ENCODE measurements around the gene ELOVL2.

ELOVL2 gene

DNA sequence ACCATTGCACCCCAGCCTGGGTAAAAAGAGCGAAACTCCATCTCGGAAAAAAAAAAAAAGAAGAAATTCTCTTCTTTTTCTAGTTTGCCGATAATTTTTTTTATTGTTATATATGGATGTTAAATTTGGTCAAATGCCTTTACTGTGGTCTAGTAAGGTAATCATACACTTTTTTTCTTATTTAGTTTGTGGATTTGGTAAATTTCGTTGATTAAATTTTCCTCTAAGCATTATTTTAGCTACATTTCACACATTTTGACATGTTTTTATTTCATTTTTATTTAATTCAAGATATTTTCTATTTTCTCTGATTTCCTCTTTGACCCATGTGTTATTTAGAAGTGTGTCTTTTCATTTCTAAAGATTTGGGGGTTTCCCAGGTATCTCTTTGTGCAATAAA lies 18.0 kb upstream of the ELOVL2 start:
- in situ Hi-C loops (cut with MboI; ENCODE audit: low sequenced_read_pairs): no loop called here

DNA sequence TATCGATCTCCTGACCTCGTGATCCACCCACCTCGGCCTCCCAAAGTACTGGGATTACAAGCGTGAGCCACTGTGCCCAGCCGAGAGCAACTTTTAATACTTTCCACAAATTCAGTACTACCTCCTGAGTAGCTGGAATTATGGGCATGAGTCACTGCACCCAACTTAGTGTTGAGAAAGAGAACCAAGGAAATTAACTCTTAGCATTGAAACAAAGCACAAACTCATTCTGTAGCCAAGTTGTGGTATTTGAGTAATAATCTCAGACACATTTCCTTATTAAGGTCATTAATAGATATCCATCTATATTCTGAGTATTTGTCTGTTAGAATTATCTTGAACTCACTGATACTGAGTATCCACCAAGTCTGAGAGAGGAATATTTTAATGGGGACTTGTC lies 14.3 kb upstream of the ELOVL2 start:
- in situ Hi-C loops (cut with MboI; ENCODE audit: low sequenced_read_pairs): no loop called here

DNA sequence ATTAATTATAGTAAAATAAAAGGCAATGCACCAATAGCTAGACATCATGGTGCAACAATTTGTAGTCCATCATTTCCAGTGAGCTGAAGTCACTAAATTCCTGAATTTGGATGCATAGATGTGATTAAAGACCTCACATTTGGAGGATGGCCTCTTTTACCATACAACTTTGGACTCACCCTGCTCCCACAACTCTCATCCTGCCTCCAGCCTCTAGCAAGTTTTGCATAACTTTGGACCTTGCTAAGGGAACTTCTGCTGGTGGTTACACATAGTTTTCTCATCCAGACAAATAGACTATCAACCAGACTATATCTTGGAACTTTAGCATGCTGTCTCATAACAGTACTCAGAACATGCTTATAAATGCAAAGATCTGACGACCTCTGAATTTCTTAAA lies 12.8 kb upstream of the ELOVL2 start:
- in situ Hi-C loops (cut with MboI; ENCODE audit: low sequenced_read_pairs): no loop called here

DNA sequence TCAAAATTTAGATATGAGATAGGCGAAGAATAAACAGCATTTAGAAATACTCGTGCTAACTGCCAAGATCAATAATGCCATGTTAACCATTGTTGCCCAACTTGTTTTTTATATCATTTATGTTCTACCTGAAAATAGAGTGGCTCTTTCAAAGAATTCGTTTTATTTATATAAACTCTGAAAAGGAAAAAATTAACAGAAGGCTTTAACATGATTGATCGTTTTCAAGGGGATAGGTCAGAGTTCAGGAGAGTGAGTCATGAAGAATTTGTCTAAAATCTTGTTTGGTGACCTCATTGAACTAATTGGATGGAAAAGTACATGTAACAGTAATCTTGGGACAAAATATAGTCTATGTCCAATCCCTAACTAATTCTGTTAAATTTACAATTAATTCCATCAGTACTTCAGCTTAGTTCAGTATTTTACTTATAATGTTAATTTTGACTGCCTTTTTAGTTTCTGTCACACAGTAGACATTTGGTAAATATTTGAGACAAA lies 11.1 kb upstream of the ELOVL2 start:
- in situ Hi-C loops (cut with MboI; ENCODE audit: low sequenced_read_pairs): no loop called here

DNA sequence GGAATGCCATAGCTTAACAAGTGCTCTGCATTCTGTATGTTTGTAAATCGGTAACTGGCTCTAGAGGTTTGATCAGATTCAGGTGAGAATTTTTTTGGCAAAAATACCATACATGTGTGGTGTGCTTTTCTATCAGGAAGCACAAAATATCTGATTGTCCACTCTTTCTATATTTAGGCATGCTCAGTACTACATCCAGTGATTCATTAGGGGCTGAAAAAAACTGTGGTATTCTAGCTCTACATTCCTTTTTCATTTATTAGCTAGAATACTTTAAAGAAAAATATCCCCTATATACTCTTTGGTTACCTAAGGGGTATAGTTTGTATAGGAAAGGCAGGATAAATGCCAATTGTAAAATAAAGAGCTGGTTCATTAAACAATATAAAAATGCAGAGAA lies 10.6 kb upstream of the ELOVL2 start:
- in situ Hi-C loops (cut with MboI; ENCODE audit: low sequenced_read_pairs): no loop called here

DNA sequence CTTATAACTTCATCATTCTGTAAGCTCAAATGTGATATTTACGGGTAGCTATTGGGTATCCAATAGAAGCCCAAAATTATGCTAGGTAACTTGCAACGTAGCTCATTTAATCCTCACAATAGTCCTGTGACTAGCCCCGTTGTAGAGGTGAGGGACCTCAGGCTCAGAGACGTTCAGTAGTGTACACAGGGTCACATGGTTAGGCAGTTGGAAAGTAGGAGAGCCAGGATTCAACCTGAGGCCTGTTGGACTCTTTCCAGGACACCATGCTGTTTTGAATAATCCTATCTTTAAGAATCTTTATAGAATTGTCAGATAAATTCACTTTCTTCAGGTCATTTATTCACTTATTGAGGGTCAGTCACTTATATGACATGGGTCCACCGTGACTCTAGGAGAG lies 9.2 kb upstream of the ELOVL2 start:
- in situ Hi-C loops (cut with MboI; ENCODE audit: low sequenced_read_pairs): no loop called here

DNA sequence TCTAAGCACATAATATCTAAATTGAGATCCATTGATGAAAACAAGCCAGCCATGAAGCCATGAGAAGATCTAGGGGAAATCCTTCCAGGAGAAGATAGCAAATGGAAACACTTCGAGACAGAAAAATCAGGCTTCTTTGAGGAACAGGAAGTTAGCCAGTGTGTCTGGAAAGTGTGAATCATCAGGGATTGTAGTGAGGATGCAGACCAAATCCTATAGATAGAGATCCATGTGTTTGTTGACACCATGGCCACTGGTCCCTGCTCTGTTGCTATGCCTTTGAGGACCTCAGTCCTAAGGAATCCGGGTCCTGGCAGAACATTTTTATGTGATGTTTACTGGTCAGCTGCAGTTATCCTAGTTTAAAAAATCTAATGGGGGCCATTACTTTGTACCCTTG lies 6.6 kb upstream of the ELOVL2 start:
- in situ Hi-C loops (cut with MboI; ENCODE audit: low sequenced_read_pairs): no loop called here

DNA sequence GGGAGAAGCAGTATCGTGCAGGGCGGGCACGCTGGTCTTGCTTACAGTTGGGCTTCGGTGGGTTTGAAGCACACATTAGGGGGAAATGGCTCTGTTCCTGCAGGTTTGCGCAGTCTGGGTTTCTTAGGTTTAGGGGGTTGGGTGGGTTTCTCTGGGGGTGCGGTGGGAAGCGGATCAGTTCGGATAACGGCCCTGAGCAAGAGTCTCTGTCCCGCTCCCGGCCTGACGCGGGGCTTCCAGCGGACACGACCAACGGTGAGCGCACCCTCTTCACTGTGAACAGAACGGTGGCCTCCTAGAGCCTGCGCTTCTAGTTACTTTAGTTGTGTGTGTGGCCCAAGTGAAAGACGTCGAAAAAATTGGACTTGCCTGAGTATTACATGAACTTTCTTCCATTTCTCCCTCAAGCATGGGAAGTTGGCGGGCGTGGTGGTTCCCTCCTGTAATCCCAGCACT lies 635 bp upstream of the ELOVL2 start:
- in situ Hi-C loops (cut with MboI; ENCODE audit: low sequenced_read_pairs): no loop called here

DNA sequence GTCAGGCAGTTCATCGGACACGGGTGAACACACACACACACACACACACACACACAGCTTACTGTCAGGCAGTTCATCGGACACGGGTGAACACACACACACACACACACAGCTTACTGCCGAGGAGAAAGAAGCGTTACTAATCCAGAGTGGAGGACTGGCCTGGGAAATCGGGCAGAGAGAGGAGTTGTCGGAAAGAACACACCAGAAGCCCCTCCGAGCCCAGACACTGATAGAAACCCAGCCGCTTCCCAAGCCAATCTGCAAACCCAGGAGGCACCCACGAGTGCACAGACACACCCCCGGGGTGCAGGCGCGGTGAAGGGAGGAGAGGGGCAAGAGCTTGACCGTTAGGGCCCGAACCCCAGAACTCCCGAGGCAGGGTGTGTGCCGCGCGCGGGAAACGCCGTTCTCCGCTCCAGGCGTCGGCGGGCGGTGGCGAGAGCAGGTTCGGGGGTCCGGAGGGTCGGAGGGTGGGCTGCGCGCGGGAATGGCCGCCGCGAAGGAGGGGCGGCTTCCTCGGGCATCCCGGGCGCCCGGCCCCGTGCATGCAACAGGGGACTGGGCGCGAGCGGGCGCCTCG lies 636 bp downstream of the ELOVL2 start:
- in situ Hi-C loops (cut with MboI; ENCODE audit: low sequenced_read_pairs): no loop called here

DNA sequence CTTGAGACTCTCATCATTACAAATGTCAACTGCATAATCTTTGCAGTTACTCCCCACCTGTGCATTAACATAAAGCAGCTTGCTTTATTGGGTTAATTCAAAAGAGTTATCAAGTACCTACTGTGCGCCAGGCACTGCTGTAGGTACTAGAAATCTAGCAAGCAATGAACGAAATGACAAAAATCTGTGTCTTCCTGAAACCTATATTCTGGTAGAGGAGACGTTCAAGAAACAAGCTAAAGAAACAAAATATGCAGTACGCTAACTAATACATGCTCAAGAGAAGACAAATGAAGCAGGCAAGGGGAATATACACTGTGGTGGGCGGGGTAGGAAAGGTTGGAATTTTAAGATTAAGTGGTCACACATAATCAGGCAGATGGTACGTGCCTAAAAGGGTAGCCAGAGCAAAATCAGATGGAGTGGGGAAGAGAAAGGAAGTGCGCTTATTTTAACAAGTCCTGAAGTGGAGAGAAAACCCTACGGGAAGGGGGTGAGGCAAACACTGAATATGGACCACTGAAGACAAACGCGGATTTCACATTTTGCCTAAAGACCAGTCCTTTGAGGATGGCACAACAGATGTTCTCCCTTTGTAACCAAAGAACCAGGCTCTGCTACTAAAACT lies 1.2 kb downstream of the ELOVL2 start:
- in situ Hi-C loops (cut with MboI; ENCODE audit: low sequenced_read_pairs): no loop called here

DNA sequence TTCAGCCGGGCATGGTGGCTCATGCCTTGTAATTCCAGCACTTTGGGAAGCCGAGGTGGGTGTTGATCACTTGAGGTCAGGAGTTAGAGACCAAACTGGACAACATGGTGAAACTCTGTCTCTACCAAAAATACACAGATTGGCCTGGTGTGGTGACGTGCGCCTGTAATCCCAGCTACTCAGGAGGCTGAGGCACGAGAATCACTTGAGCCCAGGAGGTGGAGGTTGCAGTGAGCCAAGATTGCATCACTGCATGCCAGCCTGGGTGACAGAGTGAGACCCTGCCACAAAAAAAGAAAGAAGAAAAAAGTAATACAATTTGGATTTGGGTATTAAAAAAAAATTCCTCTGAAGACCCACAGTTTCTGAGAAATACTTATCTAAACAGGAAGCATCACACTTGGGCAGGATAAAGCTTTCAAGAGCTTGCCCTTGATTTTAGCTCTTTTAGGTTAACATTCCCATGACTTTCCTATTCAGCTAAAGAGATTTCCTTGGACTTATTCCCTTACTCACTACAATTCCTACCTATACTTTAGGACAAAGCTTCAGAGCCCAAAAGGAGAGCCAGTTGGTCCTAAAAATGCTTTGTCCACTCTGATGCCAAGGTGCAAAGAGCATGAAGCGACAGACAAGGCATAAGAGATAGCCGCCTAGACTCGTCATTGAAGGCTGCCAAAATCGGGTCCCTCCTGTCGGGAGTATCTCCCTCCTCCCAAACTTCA lies 1.9 kb downstream of the ELOVL2 start:
- in situ Hi-C loops (cut with MboI; ENCODE audit: low sequenced_read_pairs): no loop called here

DNA sequence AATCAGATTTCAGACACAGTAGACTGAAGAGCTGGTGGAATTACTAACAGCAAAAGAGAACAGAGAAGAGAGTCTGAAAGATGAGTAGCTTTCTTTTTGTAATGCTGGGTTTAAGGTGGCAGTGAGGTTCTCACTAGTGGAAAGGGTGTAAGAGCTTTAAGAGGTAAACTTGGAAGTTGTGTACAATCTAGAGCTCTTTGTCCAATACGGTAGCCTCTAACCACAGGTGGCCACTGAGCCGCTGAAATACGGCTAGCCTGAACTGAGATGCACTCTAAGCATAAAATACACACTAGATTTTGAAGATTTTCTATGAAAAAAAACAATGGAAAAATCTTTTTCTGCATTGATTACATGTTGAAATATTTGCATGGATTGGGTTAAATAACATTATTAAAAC lies 4.0 kb downstream of the ELOVL2 start:
- in situ Hi-C loops (cut with MboI; ENCODE audit: low sequenced_read_pairs): no loop called here

DNA sequence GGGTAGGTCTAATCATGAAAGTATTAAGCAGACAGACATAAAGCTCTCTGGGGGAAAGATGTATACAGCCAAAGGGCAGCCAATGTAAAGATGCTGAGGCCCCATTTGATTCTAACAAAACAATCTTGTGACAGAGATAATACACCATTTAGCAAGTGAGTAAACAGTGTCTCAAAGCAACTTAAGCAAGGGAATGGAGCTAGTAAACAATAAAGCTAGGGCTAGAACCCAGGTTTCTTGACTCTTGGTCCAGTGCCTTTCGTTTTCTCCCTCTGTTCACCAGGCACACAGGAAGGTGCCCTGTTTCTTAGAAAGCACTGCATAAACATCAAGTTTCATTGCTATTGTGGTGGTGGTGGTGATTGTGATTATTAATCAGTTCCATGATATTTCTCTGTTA lies 5.1 kb downstream of the ELOVL2 start:
- in situ Hi-C loops (cut with MboI; ENCODE audit: low sequenced_read_pairs): no loop called here

DNA sequence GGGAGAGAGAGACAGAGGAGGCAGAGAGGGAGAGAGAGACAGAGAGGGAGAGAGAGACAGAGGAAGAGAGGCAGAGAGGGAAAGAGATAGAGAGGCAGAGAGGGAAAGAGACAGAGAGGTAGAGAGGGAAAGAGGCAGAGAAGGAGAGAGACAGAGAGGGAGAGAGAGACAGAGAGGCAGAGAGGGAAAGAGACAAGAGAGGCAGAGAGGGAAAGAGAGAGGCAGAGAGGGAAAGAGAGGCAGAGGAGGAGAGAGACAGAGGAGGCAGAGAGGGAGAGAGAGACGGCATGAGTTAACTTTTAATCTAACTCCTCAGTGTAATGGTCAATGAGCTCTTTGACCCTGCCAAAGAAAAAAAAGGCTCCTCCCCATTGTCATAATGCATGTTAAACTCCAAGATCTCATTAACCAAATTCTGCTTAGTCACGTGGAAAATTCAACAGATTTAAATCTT lies 7.1 kb downstream of the ELOVL2 start:
- in situ Hi-C loops (cut with MboI; ENCODE audit: low sequenced_read_pairs): no loop called here

DNA sequence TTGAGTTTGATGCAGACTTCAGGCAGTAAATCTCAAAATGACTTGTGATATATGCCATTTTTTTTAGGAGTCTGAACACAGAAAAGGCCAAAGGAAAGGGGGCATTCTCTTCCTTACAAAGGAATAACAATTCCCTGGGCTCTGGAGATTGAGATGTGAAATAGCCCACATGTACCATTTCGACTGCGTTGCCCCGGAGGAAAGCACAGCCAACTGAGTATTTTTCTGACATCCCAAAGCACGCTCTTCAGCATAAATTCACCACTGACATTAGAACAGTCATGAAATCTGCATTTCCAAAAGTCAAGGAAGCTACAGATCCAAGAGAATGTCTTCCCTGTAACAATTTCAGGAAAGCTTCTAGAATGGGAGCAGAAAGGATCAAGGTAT lies 7.8 kb downstream of the ELOVL2 start:
- in situ Hi-C loops (cut with MboI; ENCODE audit: low sequenced_read_pairs): no loop called here

DNA sequence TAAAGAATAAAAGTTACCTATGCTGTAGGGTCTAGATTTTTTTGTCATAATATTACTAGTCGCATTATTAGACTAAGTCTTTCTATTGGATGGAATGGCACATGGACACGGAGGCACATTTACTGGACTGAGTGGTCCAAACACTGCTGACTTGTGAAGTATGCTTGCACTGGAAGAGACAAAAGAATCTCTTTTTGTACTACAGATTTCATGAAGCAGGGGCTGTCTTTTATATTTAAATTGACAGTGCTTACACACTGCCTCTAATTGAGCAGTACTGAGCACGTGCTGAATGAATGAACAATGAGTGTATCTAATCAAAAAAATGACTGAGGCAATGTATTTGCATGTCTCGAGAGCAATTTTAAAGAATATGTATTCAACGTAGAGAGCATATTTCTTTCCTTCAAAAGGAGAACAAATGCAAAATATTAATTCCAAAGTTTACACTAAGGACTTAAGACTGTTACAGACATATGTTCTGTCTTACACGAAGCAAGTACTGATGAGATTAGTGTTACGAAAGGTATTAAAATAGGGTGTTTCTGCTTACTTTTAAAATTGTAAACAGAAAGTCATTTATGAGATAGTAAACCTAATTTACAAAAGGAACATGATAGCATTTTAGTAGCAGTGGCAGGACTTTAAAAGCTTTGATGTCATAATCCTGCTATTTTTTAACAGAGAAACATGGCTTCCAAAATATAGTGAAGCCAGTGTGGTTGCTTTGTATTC lies 8.3 kb downstream of the ELOVL2 start:
- in situ Hi-C loops (cut with MboI; ENCODE audit: low sequenced_read_pairs): no loop called here

DNA sequence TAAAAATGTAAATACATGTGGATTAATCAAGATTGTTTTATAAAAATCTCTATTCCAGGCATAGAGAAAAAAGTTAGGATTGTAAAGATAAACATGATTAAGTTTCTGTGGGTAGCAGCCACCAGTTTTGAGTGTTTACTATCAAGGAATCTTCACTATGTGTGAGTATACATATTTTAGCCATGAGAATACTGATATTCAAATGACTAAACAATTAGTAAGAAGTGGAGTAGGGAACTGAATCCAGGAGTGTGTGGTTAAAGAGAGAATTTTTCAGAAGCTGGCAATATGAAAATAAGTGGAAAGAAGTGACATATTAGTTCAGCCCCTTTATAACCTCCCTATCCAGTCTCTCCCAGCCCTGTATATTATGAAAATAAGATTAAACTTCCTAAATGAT lies 10.3 kb downstream of the ELOVL2 start:
- in situ Hi-C loops (cut with MboI; ENCODE audit: low sequenced_read_pairs): no loop called here

DNA sequence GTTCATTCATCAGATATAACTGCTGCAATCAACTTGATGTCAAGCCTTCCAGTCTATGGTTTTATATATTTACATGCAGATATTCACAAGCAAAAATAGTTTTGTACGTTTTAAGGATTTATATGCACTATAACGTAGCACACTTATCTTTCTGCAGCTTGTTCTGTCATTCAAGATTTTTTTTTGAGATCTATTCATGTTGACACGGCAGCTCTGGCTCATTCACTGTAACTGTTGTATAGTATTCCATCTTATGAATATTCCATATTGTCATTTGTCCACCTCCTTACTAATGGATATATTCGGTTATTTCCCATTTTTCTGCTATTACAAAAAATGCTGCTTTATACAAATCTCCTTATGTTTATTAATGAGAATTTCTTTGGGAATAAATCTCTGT lies 13.2 kb downstream of the ELOVL2 start:
- in situ Hi-C loops (cut with MboI; ENCODE audit: low sequenced_read_pairs): no loop called here

DNA sequence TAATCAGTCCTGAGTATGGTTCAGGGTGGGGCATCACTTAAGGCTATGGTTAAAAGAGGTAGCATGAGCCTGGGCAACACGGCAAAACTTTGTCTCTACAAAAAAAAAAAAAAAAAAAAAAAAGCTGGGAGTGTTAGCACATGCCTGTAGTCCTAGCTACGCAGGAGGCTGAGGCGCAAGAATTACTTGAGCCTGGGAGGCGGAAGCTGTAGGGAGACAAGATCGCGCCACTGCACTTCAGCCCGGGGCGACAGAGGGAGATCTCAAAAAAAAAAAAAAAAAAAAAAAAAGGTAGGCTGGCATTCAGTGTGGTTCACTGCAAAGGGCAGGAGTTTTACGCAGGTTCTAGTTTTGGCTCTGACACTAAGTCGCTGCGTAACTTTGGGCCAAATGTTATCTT lies 15.1 kb downstream of the ELOVL2 start:
- in situ Hi-C loops (cut with MboI; ENCODE audit: low sequenced_read_pairs): no loop called here

DNA sequence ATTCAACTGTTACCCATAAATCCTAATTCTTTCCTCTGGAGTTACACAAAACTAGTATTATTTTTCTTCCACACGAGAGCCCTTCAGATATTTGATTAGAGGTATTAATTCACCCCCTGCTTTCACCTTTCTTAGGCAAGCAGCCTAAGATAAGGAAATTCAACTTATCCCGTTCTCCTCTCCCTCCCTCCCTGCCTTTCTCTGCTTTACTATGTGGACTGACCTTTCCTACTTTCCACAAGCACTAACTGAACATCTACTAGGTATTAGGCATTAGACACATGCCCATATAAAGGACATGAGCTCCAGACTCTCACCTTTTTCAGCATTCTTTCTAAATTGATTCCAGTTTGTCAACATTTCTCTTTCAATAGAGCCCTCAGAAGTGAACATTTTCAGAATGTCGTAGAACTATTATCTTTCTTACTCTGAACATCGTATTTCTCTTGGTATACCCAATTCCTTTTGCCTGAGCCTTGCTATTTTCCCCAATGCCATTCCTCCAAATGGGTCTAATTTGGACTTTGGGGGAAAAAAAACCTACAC lies 16.5 kb downstream of the ELOVL2 start:
- in situ Hi-C loops (cut with MboI; ENCODE audit: low sequenced_read_pairs): no loop called here

DNA sequence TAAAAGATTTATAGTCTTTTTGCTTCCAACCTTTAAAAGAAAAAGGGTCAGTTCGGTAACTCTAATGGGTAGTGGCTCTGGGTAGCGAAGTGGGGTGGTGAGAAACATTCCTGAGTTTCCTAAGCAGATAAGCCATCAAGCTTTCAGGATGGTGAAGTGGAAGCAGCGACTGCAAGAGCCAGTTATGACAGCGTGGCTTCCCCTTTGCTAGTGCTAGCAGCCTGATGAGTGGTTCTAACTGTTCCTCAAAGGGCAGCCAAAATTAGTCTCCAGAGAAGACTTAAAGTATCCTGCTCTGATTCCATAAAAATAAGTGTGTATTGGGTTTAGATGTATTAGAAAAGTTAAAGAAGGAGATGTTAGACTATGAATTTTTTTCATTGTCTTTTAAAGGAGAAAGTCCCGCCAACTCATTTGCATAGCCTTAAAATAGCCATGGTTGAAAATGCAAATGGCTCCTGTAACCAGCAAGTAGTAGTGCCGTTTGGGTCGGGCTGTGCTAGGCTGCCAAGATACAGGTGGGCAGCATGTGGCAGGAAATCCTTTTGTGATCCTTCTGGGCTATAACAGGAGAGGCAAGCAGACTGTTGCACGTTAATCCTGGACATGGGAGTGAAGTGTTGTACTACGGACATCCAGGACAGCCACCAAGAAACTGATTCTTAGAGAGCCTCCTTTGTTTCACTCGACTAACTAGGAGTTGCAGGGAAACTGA lies 18.0 kb downstream of the ELOVL2 start:
- in situ Hi-C loops (cut with MboI; ENCODE audit: low sequenced_read_pairs): no loop called here
